Activated CD4-positive, alpha-beta T cell treated with anti-CD3 and anti-CD28 coated beads, Interleukin-10, Interleukin-2, amounts not matched to agents 100 ng/mL and 50 ng/mL, durations not matched to agents 16 hours and 8 hours (primary cell): ENCODE measurements around the gene KRTAP20-1.

Source experiments
- DNase-seq: peaks from one replicate; pipeline ENCODE4 v3.0.0-alpha.2; 2020

KRTAP20-1 gene

GRCh38 chr21:30652891-30653290 is 36.7 kb downstream of the KRTAP20-1 start:
- no peak for DNase-seq
